ENCODE data around the gene ARHGEF4.

The ARHGEF4 gene

GRCh38 chr2:131038258-131039100, 201.8 kb downstream of the ARHGEF4 start:
- DNase-seq (ENCODE audit: low read depth in 2 of 2) = no peak

GRCh38 chr2:131039101-131039440, 202.4 kb downstream of the ARHGEF4 start:
- no peak for DNase-seq (ENCODE audit: low read depth in 2 of 2)

- no peak for DNase-seq (ENCODE audit: low read depth in 2 of 2)
Measured at GRCh38 chr2:131039535-131039907, 202.8 kb downstream of the ARHGEF4 start.

- DNase-seq (ENCODE audit: low read depth in 2 of 2) = peak in 1 of 2 donors; percentile 14
Measured at GRCh38 chr2:131039908-131040660, 203.4 kb downstream of the ARHGEF4 start.

GRCh38 chr2:131040661-131041401, 204.1 kb downstream of the ARHGEF4 start:
- no peak for DNase-seq (ENCODE audit: low read depth in 2 of 2)

- no peak for DNase-seq (ENCODE audit: low read depth in 2 of 2)
Measured at GRCh38 chr2:131041402-131042147, 204.9 kb downstream of the ARHGEF4 start.

GRCh38 chr2:131042148-131042775, 205.5 kb downstream of the ARHGEF4 start:
- no peak for DNase-seq (ENCODE audit: low read depth in 2 of 2)

GRCh38 chr2:131043199-131044074, 206.7 kb downstream of the ARHGEF4 start:
- DNase-seq (ENCODE audit: low read depth in 2 of 2) = no peak

- DNase-seq (ENCODE audit: low read depth in 2 of 2) = no peak
Measured at GRCh38 chr2:131044075-131044756, 207.5 kb downstream of the ARHGEF4 start.

- no peak for DNase-seq (ENCODE audit: low read depth in 2 of 2)
Measured at GRCh38 chr2:131044757-131045150, 208.0 kb downstream of the ARHGEF4 start.

- no peak for DNase-seq (ENCODE audit: low read depth in 2 of 2)
Measured at GRCh38 chr2:131045286-131046027, 208.7 kb downstream of the ARHGEF4 start.

GRCh38 chr2:131046028-131046917, 209.6 kb downstream of the ARHGEF4 start:
- no peak for DNase-seq (ENCODE audit: low read depth in 2 of 2)

GRCh38 chr2:131046918-131047652, 210.4 kb downstream of the ARHGEF4 start:
- DNase-seq (ENCODE audit: low read depth in 2 of 2) = no peak

- DNase-seq (ENCODE audit: low read depth in 2 of 2) = no peak
Measured at GRCh38 chr2:131047920-131048560, 211.3 kb downstream of the ARHGEF4 start.

- DNase-seq (ENCODE audit: low read depth in 2 of 2) = no peak
Measured at GRCh38 chr2:131048641-131049040, 211.9 kb downstream of the ARHGEF4 start.

GRCh38 chr2:131049150-131049718, 212.5 kb downstream of the ARHGEF4 start:
- DNase-seq (ENCODE audit: low read depth in 2 of 2) = no peak
